Fibroblast of pulmonary artery (primary cell): ENCODE results near the gene FKRP.

Experiments
- DNase-seq: peaks from one replicate; pipeline ENCODE4 v3.0.0-alpha.2; 2010; ENCODE audit warnings: low read depth
- H3K4me3 ChIP-seq: replicated peaks from 2 replicates; pipeline ENCODE4 v1.5.1; 2011; ENCODE audit warnings: low read depth, mild to moderate bottlenecking, control low read depth, low read length, moderate library complexity
- TF ChIP-seq, protein P1 (sequence below): IDR thresholded peaks from 2 replicates; pipeline ENCODE4 v1.5.1; 2011; ENCODE audit warnings: mild to moderate bottlenecking, control low read depth, low read length, inconsistent platforms; ENCODE audit errors: missing control alignments

The FKRP gene

DNA sequence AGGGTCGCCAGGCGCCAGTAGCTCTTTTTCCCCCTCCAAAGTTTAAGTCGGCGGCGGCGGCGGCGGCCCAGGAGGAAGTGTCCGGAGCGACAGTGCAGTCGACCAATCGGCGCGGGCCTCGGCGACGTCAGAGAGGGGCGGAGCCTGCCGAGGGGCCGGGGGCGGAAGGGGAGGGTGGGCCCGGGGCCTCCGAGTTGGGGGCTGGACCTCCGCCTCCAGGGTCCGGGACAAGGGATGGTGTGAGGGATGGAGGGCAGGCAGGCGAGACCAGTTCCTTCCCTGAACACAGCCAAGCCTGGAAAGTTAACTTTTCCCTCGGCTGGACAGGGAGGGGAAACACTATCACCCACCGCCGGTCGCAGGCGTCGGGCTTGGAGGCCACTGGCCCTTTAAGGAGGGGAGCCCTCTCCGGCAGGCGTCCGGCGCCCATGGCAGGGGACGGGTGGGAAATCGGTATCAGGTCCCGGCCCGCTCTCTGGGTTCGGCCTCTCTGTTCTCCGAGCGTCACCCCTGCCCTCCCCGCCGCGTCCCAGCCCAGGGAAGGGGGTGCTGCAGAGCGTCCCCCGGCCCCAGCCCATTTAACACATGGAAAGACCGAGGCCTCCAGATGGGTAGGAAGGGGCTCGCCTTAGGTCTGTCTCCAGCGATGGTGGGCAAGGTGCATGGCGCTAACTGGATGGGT, 28.7 kb upstream of the FKRP start, which contains the start of gene PRKD2:
Gene PRKD2 (minus strand): TSS at position 81 of the 682 bp plus-strand sequence. CDS start 744 bp downstream, outside the sequence.
- H3K4me3 ChIP-seq: peak within 1 kb of the TSS; percentile 73
- TF ChIP-seq, protein P1, sequence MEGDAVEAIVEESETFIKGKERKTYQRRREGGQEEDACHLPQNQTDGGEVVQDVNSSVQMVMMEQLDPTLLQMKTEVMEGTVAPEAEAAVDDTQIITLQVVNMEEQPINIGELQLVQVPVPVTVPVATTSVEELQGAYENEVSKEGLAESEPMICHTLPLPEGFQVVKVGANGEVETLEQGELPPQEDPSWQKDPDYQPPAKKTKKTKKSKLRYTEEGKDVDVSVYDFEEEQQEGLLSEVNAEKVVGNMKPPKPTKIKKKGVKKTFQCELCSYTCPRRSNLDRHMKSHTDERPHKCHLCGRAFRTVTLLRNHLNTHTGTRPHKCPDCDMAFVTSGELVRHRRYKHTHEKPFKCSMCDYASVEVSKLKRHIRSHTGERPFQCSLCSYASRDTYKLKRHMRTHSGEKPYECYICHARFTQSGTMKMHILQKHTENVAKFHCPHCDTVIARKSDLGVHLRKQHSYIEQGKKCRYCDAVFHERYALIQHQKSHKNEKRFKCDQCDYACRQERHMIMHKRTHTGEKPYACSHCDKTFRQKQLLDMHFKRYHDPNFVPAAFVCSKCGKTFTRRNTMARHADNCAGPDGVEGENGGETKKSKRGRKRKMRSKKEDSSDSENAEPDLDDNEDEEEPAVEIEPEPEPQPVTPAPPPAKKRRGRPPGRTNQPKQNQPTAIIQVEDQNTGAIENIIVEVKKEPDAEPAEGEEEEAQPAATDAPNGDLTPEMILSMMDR: no peak
- peak; percentile 81 for DNase-seq

DNA sequence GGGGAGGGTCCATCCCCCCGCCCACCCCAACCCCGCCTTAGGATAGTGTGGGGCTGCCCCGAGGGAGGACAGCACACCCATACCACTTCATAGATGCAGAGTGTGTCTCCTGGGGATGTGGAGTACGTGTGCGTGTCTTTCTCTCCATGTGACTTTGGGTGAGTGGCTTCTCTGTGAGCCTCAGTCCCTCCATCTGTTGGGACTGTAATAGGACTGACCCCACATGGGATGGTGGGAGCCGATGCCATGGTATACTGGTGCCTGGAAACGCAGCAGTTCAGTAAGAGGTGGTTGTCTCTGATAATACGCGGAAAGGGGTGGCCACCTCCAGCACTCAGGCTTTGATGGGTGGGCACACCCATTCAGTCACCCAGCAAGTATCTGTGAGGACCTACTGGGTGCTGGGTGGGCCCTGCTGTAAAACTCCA, 28.1 kb upstream of the FKRP start:
- DNase-seq: no peak
- peak overlapping the region; percentile 73 for H3K4me3 ChIP-seq
- TF ChIP-seq, protein P1: no peak

DNA sequence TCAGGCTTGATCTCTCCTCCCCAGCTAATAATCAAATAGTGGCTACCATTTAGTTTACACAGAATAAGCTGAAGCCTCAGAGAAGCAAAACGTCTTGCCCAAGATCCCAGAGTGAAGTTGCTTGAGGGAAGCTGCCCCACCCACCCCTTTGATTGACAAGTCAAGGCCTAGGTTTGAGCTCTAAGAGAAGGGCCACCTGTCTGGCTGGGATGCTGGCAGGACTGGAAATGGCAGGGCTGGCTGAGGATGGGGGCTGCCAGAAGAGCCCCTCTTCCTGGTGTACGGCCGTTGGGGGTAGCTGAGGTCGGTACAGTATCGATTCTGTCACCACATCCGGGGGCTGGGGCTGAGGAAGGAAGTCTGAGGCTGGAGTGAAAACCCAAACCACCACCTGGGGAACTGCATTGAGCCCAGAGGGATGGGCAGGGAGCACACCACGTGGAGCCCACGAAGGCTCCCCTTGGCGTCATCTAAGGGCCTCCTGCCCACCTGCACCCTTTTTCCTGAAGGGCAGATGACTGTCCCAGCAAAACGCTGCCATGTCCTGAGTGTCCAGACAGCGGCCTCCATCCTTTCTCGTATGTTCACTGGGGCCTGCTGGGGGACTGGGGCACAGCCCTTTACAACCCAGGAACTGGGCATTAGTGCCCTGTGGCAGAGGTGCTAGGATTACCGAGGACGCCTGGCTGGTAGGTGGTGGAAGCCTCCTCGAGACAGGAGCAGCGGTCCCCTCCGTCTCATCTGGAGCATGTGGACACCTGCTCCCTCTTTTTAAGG, 27.5 kb upstream of the FKRP start:
- TF ChIP-seq, protein P1: no peak
- peak; percentile 34 for DNase-seq
- no peak overlapping the region for H3K4me3 ChIP-seq

DNA sequence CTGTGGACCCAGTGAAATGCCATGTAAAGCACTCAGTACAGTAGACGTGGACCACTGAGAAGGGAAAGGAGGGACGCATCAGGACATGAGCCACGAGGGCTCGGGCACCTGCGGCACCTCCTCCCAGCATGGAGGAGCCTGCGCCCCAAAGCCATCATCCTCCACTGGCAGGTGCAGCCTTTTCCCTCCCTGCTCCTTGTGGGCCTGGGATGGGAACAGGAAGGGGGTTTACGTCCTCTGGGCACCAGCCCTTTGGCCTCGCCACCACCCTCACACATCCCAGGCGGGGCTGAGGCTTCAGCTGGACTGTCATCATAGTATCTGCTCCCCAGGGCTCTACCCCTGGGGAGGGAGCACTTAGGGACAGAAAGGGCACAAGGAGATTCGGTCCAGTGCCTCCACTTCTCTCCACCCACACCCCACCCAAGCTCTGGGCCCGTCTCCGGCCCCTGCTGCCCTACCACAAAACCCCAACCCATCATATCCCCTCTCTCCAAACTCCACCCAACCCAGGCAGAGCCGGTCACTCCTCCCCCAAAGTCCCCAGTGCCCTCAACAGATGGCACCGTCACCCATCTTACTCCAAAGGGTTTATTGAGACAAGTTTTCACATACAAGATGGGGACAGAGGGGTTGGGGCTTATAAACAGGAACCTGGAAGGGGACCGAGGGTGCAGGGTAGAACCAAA, 26.8 kb upstream of the FKRP start:
- no peak for DNase-seq
- no peak overlapping the region for H3K4me3 ChIP-seq
- TF ChIP-seq, protein P1: no peak

DNA sequence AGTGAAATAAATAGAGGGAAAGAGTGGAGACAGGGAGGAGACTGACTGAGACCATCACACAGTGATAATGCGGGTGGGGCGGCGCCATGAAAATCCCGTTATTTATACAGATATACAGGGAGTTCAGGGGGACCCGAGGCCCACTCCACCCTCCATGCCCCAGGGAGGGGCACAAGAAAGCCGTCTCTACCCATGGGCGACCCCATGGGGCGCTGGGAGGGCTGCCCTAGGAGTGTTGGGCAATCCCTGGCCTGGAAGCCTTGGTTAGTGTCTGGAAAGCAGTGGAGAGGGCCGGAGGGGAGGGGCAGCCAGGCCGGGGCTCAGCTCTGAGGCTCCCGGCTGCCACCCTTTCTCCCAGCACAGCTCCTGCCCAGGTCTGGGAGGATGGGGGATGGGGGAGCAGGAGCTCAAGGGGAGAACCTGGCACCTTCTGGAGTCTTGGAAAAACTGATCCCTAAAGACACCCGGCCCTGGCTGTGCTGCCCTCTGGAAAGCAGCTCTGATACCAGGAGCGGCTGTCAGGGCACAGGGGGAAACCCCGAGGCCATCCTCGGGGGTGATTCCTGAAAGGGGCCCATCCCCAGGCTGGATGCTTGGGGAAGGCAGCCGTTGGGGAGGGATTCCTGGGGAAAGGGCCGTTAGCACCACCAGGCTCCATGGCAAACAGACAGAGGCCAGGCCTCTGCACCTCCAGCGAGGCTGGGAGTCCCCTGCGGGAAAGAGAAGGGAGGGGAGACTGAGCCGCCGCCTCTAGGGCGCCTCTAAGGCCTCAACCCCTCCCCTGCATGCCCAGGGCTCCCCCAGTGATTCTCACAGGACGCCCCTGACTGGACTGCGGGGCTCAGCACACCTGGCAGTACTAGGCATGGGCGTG, 26.0 kb upstream of the FKRP start:
- TF ChIP-seq, protein P1: no peak
- H3K4me3 ChIP-seq: no peak overlapping the region
- no peak for DNase-seq
